Karpas-422 (cell line): ENCODE results near the gene ACOT8. TPM values are rescaled to one million over a fixed set of nuclear protein-coding genes. Genes with fewer than 3 reads are reported as not detected.

ENCODE experiments used
- DNase-seq: peaks from one replicate; pipeline ENCODE4 v3.0.0-alpha.2; 2015
- H2AFZ ChIP-seq: fragments of 200-600 bp; sonication (generic); 2 replicates; pipeline ENCODE4 v1.6.1; 2014; ENCODE audit warnings: antibody characterized with exemption, low read length, mixed read lengths
- H3K27ac ChIP-seq: fragments of 200-600 bp; sonication (generic); 2 replicates; pipeline ENCODE4 v1.5.1; 2014; ENCODE audit warnings: mild to moderate bottlenecking, low read length, moderate library complexity
- H3K27me3 ChIP-seq: fragments of 200-600 bp; sonication (generic); 2 replicates; pipeline ENCODE4 v1.6.1; 2014; ENCODE audit warnings: low read length, mixed read lengths
- H3K36me3 ChIP-seq: fragments of 200-600 bp; sonication (generic); 2 replicates; pipeline ENCODE4 v1.6.1; 2014; ENCODE audit warnings: low read length, mixed read lengths; ENCODE audit not compliant: insufficient read depth
- H3K4me1 ChIP-seq: fragments of 200-600 bp; sonication (generic); 2 replicates; pipeline ENCODE4 v1.6.1; 2014; ENCODE audit warnings: mild to moderate bottlenecking, low read length, mixed read lengths
- H3K4me2 ChIP-seq: fragments of 200-600 bp; sonication (generic); 2 replicates; pipeline ENCODE4 v1.6.1; 2014; ENCODE audit warnings: low read length, low read depth, mild to moderate bottlenecking; ENCODE audit not compliant: poor library complexity, severe bottlenecking
- H3K4me3 ChIP-seq: fragments of 200-600 bp; sonication (generic); 2 replicates; pipeline ENCODE4 v1.5.1; 2014; ENCODE audit warnings: mild to moderate bottlenecking, antibody characterized with exemption, low read length, mixed read lengths
- H3K79me2 ChIP-seq: fragments of 200-600 bp; sonication (generic); 2 replicates; pipeline ENCODE4 v1.6.1; 2014; ENCODE audit warnings: mild to moderate bottlenecking, low read length, mixed read lengths
- H3K9ac ChIP-seq: fragments of 200-600 bp; sonication (generic); 2 replicates; pipeline ENCODE4 v1.6.0; 2014; ENCODE audit warnings: low read length
- H3K9me2 ChIP-seq: fragments of 200-600 bp; sonication (generic), shearing (Covaris generic); replicated peaks from 2 replicates; pipeline ENCODE4 v1.6.0; 2014; ENCODE audit warnings: mild to moderate bottlenecking, low read length, moderate library complexity; ENCODE audit not compliant: insufficient read depth
- H3K9me3 ChIP-seq: fragments of 300-700, 200-600 bp; sonication (generic); 2 replicates; pipeline ENCODE4 v1.6.1; 2014; ENCODE audit warnings: low read length, mixed read lengths
- H4K20me1 ChIP-seq: fragments of 200-600 bp; sonication (generic); 2 replicates; pipeline ENCODE4 v1.6.1; 2014; ENCODE audit warnings: mild to moderate bottlenecking, antibody characterized with exemption, low read length, low read depth; ENCODE audit not compliant: insufficient read depth
- total RNA-seq: library from RNA; depleted of rRNA; stranded (reverse); fragments of >200 nt; shearing (Covaris generic); gene quantifications from 2 replicates; pipeline ENCODE4 v1.2.3, GENCODE V29; 2014; ENCODE audit warnings: low replicate concordance

ACOT8 gene
- total RNA-seq, 1 experiment from 2014 or later, result 93.7 TPM

GRCh38 chr20:45843506-45843905 lies 13.7 kb downstream of the ACOT8 start:
- no peak overlapping the region for H3K4me2 ChIP-seq
- H3K4me1 ChIP-seq, result peaks cover 18% of the 10 kb centered on the region
- H2AFZ ChIP-seq, result no peak overlapping the region
- H3K27ac ChIP-seq, result no peak overlapping the region
- no peaks in the 10 kb centered on the region for H3K9me2 ChIP-seq
- H3K4me3 ChIP-seq, result no peak overlapping the region
- no peak for DNase-seq
- H3K27me3 ChIP-seq, result no peaks in the 10 kb centered on the region
- H3K9me3 ChIP-seq, result no peaks in the 10 kb centered on the region
- no peak overlapping the region for H3K9ac ChIP-seq
- no peaks in the 10 kb centered on the region for H4K20me1 ChIP-seq
- H3K79me2 ChIP-seq, result no peaks in the 10 kb centered on the region
- peaks cover 6% of the 10 kb centered on the region; the same call in 1 of the 2 replicates for H3K36me3 ChIP-seq

DNA sequence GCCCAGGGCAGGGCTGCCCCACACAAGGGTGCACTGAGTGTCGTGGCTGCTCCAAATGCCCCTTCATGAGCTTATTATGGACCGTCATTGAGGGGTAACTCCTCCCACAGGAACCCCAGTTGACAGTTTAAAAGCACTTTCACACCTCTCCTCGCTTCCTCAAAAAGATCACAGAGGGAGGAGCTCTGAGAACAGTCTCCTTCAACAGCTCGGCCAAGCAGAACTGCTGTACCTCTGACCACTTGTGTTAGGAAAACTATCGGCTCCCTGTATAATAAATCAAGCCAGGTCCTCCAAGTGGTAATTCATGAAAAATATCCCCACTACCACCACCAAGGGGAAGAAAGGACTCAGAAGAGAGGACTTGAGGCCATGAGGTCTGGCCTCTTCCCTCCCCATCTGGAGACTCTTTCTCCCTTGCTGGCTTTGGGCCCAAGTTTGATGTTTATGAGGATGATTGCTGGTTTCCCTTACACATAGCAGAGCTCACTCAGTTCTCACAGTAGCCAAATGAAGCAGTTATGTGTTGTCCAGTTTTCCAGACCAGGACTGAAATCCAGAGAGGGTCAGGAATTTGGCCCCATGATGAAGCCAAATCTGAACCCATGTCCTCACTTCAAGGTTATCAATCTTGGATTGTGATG lies 14.9 kb downstream of the ACOT8 start:
- peaks cover 18% of the 10 kb centered on the region for H3K4me1 ChIP-seq
- peak overlapping the region; percentile 35 for H3K4me2 ChIP-seq
- H2AFZ ChIP-seq, result no peak overlapping the region
- peak overlapping the region; percentile 69 for H3K27ac ChIP-seq
- no peaks in the 10 kb centered on the region for H4K20me1 ChIP-seq
- no peaks in the 10 kb centered on the region for H3K9me3 ChIP-seq
- peak; percentile 84 for DNase-seq
- no peak overlapping the region for H3K4me3 ChIP-seq
- no peaks in the 10 kb centered on the region for H3K79me2 ChIP-seq
- H3K9ac ChIP-seq, result peak overlapping the region; percentile 45
- no peaks in the 10 kb centered on the region for H3K27me3 ChIP-seq
- no peaks in the 10 kb centered on the region for H3K9me2 ChIP-seq
- H3K36me3 ChIP-seq, result peaks cover 6% of the 10 kb centered on the region; the same call in 1 of the 2 replicates

DNA sequence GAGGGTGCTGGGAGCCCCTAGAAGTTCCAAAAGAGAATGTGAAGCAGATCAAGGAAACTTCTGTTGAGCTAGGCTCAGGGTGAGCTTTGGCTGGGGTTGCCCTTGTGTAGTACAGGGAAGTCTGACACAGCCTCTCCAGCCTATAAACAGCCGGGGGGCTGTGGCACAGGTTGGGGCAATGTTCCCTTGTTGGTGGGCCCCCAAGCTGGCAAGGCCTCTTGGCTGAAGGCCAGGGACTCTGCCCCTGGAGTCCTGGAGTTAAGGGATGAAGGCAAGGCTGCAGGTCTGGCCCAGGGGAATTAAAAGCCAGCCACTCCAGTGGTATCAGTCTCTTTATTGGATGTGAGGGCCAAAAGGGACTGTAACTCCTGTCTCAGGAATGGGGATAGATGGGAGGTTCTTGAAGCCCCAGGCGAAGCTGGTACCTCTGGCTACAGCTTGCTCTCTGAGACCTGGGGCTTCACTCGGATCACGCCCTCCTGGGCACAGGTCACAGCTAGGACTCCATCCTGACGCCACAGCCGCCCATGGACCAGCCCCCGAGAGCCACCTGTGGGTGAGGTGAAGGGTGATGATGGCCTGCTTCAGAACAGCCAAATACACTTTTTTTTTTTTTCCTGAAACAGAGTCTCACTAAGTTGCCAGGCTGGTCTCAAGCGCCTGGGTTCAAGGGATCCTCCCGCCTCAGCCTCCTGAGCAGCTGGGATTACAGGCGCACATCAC lies 15.6 kb downstream of the ACOT8 start:
- Histone ChIP-seq H3K27me3 (no peaks in the 10 kb centered on the region), H3K9ac (no peak overlapping the region), H3K4me3 (no peak overlapping the region), H3K4me1 (peaks cover 18% of the 10 kb centered on the region), H3K27ac (no peak overlapping the region), H2AFZ (no peak overlapping the region), H3K79me2 (no peaks in the 10 kb centered on the region), H3K36me3 (peaks cover 5% of the 10 kb centered on the region; the same call in 1 of the 2 replicates), H3K9me2 (no peaks in the 10 kb centered on the region), H3K4me2 (no peak overlapping the region), H3K9me3 (no peaks in the 10 kb centered on the region), H4K20me1 (no peaks in the 10 kb centered on the region)
- DNase-seq, result no peak

GRCh38 chr20:45840700-45841198 lies 16.4 kb downstream of the ACOT8 start:
- peaks cover 18% of the 10 kb centered on the region for H3K4me1 ChIP-seq
- H3K4me3 ChIP-seq, result no peak overlapping the region
- no peak overlapping the region for H3K4me2 ChIP-seq
- H3K36me3 ChIP-seq, result no peaks in the 10 kb centered on the region
- no peak overlapping the region for H3K9ac ChIP-seq
- DNase-seq, result no peak
- H3K27ac ChIP-seq, result no peak overlapping the region
- H2AFZ ChIP-seq, result no peak overlapping the region
- H3K9me2 ChIP-seq, result no peaks in the 10 kb centered on the region
- no peaks in the 10 kb centered on the region for H4K20me1 ChIP-seq
- H3K79me2 ChIP-seq, result no peaks in the 10 kb centered on the region
- no peaks in the 10 kb centered on the region for H3K27me3 ChIP-seq
- H3K9me3 ChIP-seq, result no peaks in the 10 kb centered on the region

DNA sequence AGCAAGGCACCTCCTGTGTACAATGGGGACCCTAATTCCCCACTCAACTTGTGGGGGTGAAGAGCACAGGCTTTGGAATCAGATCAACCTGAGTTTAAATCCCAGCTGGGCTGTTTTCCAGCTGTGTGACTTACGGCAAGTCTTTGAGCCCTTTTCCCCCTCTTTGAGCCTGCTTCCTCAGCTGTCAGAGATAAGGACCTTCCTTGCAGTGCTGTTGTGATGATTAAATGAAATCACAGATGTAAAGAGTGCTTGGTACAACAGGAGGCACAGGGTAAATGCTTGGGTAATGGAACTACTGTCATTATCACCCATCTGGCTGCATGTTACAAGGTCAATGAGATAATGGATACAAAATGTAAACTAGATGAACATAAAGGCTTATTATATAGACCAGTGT lies 20.4 kb downstream of the ACOT8 start:
- no peak for DNase-seq

DNA sequence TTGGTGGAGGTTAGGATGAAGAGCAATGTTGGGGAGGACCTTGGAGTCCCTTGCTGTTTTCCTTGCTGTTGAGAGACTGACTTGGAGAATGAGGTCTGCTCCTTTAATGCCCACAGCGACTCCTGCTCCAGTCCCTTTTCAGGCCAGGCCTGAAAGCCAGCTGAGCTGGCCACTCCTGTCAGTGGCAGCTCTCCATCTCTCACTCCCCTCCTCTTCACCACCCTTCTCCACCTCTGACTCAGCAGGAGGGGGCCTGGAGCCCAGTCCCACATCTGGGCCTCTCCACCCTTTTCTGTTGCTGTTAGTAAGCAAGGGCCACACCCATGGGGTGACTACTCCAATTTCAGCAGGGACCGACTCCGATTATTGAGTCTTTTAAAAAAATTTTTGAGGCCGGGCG lies 21.4 kb downstream of the ACOT8 start:
- Histone ChIP-seq H3K27ac (no peak overlapping the region), H3K4me2 (no peak overlapping the region), H3K4me1 (no peaks in the 10 kb centered on the region), H3K9ac (no peak overlapping the region), H3K4me3 (no peak overlapping the region), H3K9me2 (no peaks in the 10 kb centered on the region), H4K20me1 (no peaks in the 10 kb centered on the region), H3K79me2 (no peaks in the 10 kb centered on the region), H2AFZ (no peak overlapping the region), H3K27me3 (no peaks in the 10 kb centered on the region), H3K36me3 (no peaks in the 10 kb centered on the region), H3K9me3 (no peaks in the 10 kb centered on the region)
- DNase-seq, result no peak

More for the DNA sequence above, 20.4 kb downstream of the ACOT8 start:
- Histone ChIP-seq H3K27ac (no peak overlapping the region), H2AFZ (no peak overlapping the region), H3K4me2 (no peak overlapping the region), H3K79me2 (no peaks in the 10 kb centered on the region), H3K9me2 (no peaks in the 10 kb centered on the region), H3K36me3 (no peaks in the 10 kb centered on the region), H3K9ac (no peak overlapping the region), H3K27me3 (no peaks in the 10 kb centered on the region), H3K4me1 (peaks cover 1% of the 10 kb centered on the region), H3K9me3 (no peaks in the 10 kb centered on the region), H4K20me1 (no peaks in the 10 kb centered on the region), H3K4me3 (no peak overlapping the region)

GRCh38 chr20:45835329-45835765 lies 21.8 kb downstream of the ACOT8 start:
- DNase-seq, result peak; percentile 51
- Histone ChIP-seq H3K4me3 (no peak overlapping the region), H3K9ac (no peak overlapping the region)

DNA sequence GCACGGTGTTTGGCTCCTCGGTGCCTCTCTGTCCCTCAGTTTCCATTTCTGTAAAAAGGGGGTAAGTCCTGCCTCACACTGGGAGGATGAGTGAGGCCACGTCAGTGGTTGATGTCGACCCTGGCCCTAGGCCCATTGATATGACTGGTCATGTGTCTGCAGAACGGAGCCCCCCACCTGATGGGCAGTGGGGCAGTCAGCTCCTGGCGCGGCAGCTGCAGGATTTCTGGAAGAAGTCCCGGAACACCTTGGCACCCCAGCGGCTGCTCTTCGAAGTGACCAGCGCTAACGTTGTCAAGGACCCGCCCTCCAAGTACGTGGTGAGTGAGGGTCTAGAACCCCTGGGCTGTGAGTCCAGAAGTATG lies 22.4 kb downstream of the ACOT8 start:
- no peaks in the 10 kb centered on the region for H3K79me2 ChIP-seq
- no peak overlapping the region for H3K4me2 ChIP-seq
- no peak overlapping the region for H2AFZ ChIP-seq
- H3K9me3 ChIP-seq, result no peaks in the 10 kb centered on the region
- H3K9me2 ChIP-seq, result no peaks in the 10 kb centered on the region
- H4K20me1 ChIP-seq, result no peaks in the 10 kb centered on the region
- no peak overlapping the region for H3K27ac ChIP-seq
- no peak overlapping the region for H3K9ac ChIP-seq
- no peaks in the 10 kb centered on the region for H3K4me1 ChIP-seq
- DNase-seq, result no peak
- H3K27me3 ChIP-seq, result no peaks in the 10 kb centered on the region
- no peaks in the 10 kb centered on the region for H3K36me3 ChIP-seq
- no peak overlapping the region for H3K4me3 ChIP-seq

More at GRCh38 chr20:45835329-45835765, 21.8 kb downstream of the ACOT8 start:
- H4K20me1 ChIP-seq, result no peaks in the 10 kb centered on the region
- H3K9me2 ChIP-seq, result no peaks in the 10 kb centered on the region
- H3K27ac ChIP-seq, result no peak overlapping the region
- no peak overlapping the region for H3K4me2 ChIP-seq
- H2AFZ ChIP-seq, result no peak overlapping the region
- no peaks in the 10 kb centered on the region for H3K27me3 ChIP-seq
- H3K4me1 ChIP-seq, result no peaks in the 10 kb centered on the region
- no peaks in the 10 kb centered on the region for H3K9me3 ChIP-seq
- H3K79me2 ChIP-seq, result no peaks in the 10 kb centered on the region
- no peaks in the 10 kb centered on the region for H3K36me3 ChIP-seq
